Hepatocyte (in vitro differentiated cells): ENCODE measurements around the gene DCAF11.
A peak's percentile ranks its signal among the peaks of the same experiment; 100 is the strongest.

Experiments used
- EZH2 ChIP-seq: fragments of 200-600 bp; sonication (generic); IDR thresholded peaks from 2 replicates; pipeline ENCODE4 v1.6.1; 2016; ENCODE audit warnings: antibody characterized with exemption, mild to moderate bottlenecking, borderline replicate concordance
- EZH2phosphoT487 ChIP-seq: fragments of 200-600 bp; sonication (generic); IDR thresholded peaks from one replicate; pipeline ENCODE4 v1.6.1; 2018; ENCODE audit warnings: antibody characterized with exemption, mild to moderate bottlenecking, low read depth, moderate library complexity; ENCODE audit not compliant: unreplicated experiment, severe bottlenecking
- TF ChIP-seq, protein P1 (sequence below): fragments of 200-600 bp; sonication (generic); IDR thresholded peaks from 2 replicates; pipeline ENCODE4 v1.5.1; 2016; ENCODE audit warnings: antibody characterized with exemption, mild to moderate bottlenecking; ENCODE audit not compliant: poor library complexity

GRCh38 chr14:24141097-24141880 is 26.7 kb downstream of the DCAF11 start, which contains the start of gene EMC9:
- TF ChIP-seq, protein P1, sequence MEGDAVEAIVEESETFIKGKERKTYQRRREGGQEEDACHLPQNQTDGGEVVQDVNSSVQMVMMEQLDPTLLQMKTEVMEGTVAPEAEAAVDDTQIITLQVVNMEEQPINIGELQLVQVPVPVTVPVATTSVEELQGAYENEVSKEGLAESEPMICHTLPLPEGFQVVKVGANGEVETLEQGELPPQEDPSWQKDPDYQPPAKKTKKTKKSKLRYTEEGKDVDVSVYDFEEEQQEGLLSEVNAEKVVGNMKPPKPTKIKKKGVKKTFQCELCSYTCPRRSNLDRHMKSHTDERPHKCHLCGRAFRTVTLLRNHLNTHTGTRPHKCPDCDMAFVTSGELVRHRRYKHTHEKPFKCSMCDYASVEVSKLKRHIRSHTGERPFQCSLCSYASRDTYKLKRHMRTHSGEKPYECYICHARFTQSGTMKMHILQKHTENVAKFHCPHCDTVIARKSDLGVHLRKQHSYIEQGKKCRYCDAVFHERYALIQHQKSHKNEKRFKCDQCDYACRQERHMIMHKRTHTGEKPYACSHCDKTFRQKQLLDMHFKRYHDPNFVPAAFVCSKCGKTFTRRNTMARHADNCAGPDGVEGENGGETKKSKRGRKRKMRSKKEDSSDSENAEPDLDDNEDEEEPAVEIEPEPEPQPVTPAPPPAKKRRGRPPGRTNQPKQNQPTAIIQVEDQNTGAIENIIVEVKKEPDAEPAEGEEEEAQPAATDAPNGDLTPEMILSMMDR = peak; percentile 28
- no peak for TF ChIP-seq EZH2
- no peak for TF ChIP-seq EZH2phosphoT487
